Measurements from ENCODE around the gene BTRC. TPM values are rescaled to one million over a fixed set of nuclear protein-coding genes. Genes with fewer than 3 reads are reported as not detected.

The BTRC gene
- total and polyA plus RNA-seq, 8 donors = 4.3 to 16.4 (median 9.0) TPM

- FAIRE-seq (no peak), DNase-seq (no peak), ATAC-seq (no peak)
- H3K27me3 ChIP-seq = no peaks in the 10 kb centered on the region
- intact Hi-C loops (cut with DNase I) = no loop called here
- H3K4me1 ChIP-seq = peaks cover 0 to 9% (median 8%) of the 10 kb centered on the region in 3 donors
- WGBS, 2 donors = 90 to 93% methylated on average over 10 of the region's 10 CpGs
- no peaks in the 10 kb centered on the region for H3K36me3 ChIP-seq
- no peak for TF ChIP-seq CTCF (IDR thresholded peaks at IDR 0.05)
- no peaks in the 10 kb centered on the region for H3K9me3 ChIP-seq
- H3K4me3 ChIP-seq = no peak overlapping the region
- H3K27ac ChIP-seq = no peak overlapping the region
These were observed 36.1 kb downstream of the BTRC start for GRCh38 chr10:101389986-101390531.

GRCh38 chr10:101393378-101393777 is 39.4 kb downstream of the BTRC start:
- no peak for TF ChIP-seq CTCF (IDR thresholded peaks at IDR 0.05)
- FAIRE-seq (no peak), ATAC-seq (no peak), DNase-seq (no peak)
- intact Hi-C loops (cut with DNase I) = no loop called here
- no peak overlapping the region for H3K4me3 ChIP-seq
- H3K9me3 ChIP-seq = no peaks in the 10 kb centered on the region
- H3K27me3 ChIP-seq = no peaks in the 10 kb centered on the region
- 67 to 91% methylated on average over 2 of the region's 2 CpGs for WGBS, 2 donors
- H3K27ac ChIP-seq = no peak overlapping the region
- no peaks in the 10 kb centered on the region for H3K36me3 ChIP-seq
- H3K4me1 ChIP-seq = no peaks in the 10 kb centered on the region

GRCh38 chr10:101394524-101395133 is 40.7 kb downstream of the BTRC start:
- Histone ChIP-seq H3K36me3 (no peaks in the 10 kb centered on the region), H3K4me3 (no peak overlapping the region), H3K27me3 (no peaks in the 10 kb centered on the region), H3K27ac (no peak overlapping the region), H3K4me1 (no peaks in the 10 kb centered on the region), H3K9me3 (no peaks in the 10 kb centered on the region)
- 75 to 81% methylated on average over 5 of the region's 5 CpGs for WGBS, 2 donors
- FAIRE-seq (no peak), ATAC-seq (no peak), DNase-seq (no peak)
- intact Hi-C loops (cut with DNase I) = no loop called here
- no peak for TF ChIP-seq CTCF (IDR thresholded peaks at IDR 0.05)

- Histone ChIP-seq H3K27ac (no peak overlapping the region), H3K36me3 (no peaks in the 10 kb centered on the region), H3K9me3 (no peaks in the 10 kb centered on the region), H3K4me1 (no peaks in the 10 kb centered on the region), H3K27me3 (no peaks in the 10 kb centered on the region), H3K4me3 (no peak overlapping the region)
- no peak for TF ChIP-seq CTCF (IDR thresholded peaks at IDR 0.05)
- intact Hi-C loops (cut with DNase I) = no loop called here
- DNase-seq (peak in 1 of 6 donors; percentile 9), FAIRE-seq (no peak), ATAC-seq (no peak)
These were observed 43.2 kb downstream of the BTRC start for GRCh38 chr10:101397140-101397539.

- no peak for FAIRE-seq
These were observed 46.6 kb downstream of the BTRC start for GRCh38 chr10:101400585-101400984.

More at GRCh38 chr10:101400585-101400984, 46.6 kb downstream of the BTRC start:
- Histone ChIP-seq H3K4me1 (no peaks in the 10 kb centered on the region), H3K36me3 (no peaks in the 10 kb centered on the region), H3K9me3 (no peaks in the 10 kb centered on the region), H3K27me3 (no peaks in the 10 kb centered on the region), H3K27ac (no peak overlapping the region), H3K4me3 (no peak overlapping the region)
- intact Hi-C loops (cut with DNase I) = no loop called here
- DNase-seq (no peak), ATAC-seq (no peak)
- no peak for TF ChIP-seq CTCF (IDR thresholded peaks at IDR 0.05)
- 72 to 80% methylated on average over 3 of the region's 3 CpGs for WGBS, 2 donors

All from pancreas (tissue), 10 donors.